ENCODE measurements around the gene GDI2. TPM values are rescaled to one million over a fixed set of nuclear protein-coding genes. Genes with fewer than 3 reads are reported as not detected.
"Not testable (repeated sequence)": the region's sequence is repeated elsewhere in the genome, so short reads cannot be mapped to it uniquely, and the experiment has no call there.

Gene GDI2
- total and polyA plus RNA-seq, 2 experiments from 2014 or later = 182 to 218 TPM

DNA sequence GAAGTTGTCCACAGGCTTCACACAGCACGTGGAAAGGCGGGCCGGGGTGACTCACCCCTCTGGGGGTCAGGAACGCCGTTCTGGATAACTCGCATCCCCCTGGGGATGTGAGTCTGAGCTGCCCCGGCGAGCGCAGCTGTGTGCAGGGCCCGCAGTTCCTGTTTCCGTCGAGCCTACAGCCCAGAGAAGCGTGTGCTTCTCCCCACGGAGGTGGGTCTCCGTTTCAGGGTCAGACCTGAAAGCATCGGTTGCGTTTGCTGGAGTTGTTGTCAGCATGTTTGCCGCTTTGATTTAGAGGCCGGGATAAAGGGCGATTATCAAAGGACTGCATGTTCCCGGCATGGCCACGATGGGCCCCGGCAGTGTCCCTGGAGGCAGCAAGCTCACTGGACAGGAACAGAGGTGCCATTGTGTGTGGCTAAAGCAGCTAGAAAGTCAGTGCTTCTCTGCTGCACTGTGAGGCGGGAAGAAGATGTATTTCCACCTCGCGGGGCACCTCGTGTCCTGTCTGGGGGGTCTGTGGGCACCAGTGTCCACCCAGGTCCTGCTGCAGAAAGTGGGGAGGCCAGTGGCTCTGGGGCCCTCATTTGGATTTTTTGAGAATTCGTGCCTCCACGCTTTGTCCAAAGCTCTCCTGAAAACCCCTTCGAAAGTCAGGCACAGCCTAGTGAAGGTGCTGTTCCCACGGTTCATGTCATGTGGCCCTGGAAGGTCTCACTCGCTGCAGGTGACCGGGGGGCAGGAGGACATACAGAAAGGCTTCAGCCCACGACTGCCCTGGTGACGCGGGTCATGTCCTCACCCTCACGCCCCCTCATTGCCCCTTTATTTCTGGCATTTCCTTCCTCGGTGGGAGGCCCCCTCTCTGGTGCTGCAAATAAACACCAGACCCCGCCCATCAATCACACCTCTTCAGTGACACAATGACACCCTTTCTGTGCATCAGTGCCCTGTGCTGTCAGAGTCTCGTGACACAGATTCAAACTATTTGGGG is 27.4 kb upstream of the GDI2 start:
- DNase-seq (ENCODE audit: low read depth in 1 of 2, low spot score in 1 of 2) = peak; percentile 39 to 78
- H3K36me3 ChIP-seq = no peaks in the 10 kb centered on the region
- peaks cover 21% of the 10 kb centered on the region for H3K4me1 ChIP-seq (ENCODE audit: low read depth)
- H3K27ac ChIP-seq = peak overlapping the region; percentile 64
- H3K27me3 ChIP-seq = no peaks in the 10 kb centered on the region
- H3K9me3 ChIP-seq (ENCODE audit: low read depth) = no peaks in the 10 kb centered on the region
- H3K4me3 ChIP-seq = no peak overlapping the region
- TF ChIP-seq, protein P1, sequence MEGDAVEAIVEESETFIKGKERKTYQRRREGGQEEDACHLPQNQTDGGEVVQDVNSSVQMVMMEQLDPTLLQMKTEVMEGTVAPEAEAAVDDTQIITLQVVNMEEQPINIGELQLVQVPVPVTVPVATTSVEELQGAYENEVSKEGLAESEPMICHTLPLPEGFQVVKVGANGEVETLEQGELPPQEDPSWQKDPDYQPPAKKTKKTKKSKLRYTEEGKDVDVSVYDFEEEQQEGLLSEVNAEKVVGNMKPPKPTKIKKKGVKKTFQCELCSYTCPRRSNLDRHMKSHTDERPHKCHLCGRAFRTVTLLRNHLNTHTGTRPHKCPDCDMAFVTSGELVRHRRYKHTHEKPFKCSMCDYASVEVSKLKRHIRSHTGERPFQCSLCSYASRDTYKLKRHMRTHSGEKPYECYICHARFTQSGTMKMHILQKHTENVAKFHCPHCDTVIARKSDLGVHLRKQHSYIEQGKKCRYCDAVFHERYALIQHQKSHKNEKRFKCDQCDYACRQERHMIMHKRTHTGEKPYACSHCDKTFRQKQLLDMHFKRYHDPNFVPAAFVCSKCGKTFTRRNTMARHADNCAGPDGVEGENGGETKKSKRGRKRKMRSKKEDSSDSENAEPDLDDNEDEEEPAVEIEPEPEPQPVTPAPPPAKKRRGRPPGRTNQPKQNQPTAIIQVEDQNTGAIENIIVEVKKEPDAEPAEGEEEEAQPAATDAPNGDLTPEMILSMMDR (IDR thresholded peaks at IDR 0.05; ENCODE audit: low read depth, low read length) = no peak

DNA sequence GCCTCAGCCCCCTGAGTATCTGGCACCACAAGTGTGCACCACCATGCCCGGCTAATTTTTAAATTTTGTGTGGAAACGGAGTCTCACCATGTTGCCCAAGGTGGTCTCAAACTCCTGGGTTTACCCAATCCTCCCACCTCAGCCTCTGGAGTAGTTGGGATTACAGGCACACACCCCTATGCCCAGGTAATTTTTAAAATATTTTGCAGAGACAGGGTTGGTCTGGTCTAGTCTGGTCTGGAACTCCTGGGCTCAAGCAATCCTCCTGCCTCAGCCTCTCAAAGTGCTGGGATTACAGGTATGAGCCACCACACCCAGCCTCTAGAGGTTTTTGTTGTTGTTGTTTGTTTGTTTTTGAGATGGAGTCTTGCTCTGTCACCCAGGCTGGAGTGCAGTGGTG is 22.9 kb upstream of the GDI2 start:
- not testable (repeated sequence) for H3K4me3 ChIP-seq; H3K36me3 ChIP-seq; DNase-seq (ENCODE audit: low read depth in 1 of 2, low spot score in 1 of 2); H3K9me3 ChIP-seq (ENCODE audit: low read depth); H3K27me3 ChIP-seq; H3K27ac ChIP-seq
- H3K4me1 ChIP-seq (ENCODE audit: low read depth) = peaks cover 18% of the 10 kb centered on the region

DNA sequence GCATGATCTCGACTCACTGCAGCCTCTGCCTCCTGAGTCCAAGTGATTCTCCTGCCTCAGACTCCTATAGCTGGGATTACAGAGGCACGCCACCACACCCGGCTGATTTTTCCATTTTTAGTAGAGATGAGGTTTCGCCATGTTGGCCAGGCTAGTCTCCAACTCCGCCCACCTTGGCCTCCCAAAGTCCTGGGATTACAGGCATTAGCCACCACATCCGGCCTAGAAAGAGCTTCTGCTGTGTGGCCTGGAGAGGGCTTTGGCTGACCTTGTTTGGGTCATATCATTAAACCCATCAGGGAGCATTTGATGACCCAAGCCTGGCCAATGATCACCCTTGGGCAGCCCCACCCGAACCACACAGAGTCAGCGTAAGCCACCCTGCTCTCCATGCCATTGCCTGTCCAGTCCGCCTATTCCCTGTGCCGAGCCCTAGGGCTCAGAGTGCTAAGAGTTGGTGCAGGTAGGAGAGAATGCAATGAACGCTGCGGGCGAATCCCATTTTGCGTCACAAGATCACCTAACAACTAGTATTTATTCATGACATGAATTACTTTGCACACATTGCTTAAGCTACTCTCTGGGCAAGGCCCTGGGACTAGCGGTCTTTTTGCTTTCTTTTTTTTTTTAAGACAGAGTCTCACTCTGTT is 22.3 kb upstream of the GDI2 start:
- Histone ChIP-seq H3K4me1 (ENCODE audit: low read depth) (peaks cover 12% of the 10 kb centered on the region), H3K4me3 (no peak overlapping the region), H3K27me3 (no peaks in the 10 kb centered on the region), H3K9me3 (ENCODE audit: low read depth) (no peaks in the 10 kb centered on the region), H3K27ac (no peak overlapping the region), H3K36me3 (no peaks in the 10 kb centered on the region)
- TF ChIP-seq, protein P1 (IDR thresholded peaks at IDR 0.05; ENCODE audit: low read depth, low read length) = no peak
- no peak for DNase-seq (ENCODE audit: low read depth in 1 of 2, low spot score in 1 of 2)

DNA sequence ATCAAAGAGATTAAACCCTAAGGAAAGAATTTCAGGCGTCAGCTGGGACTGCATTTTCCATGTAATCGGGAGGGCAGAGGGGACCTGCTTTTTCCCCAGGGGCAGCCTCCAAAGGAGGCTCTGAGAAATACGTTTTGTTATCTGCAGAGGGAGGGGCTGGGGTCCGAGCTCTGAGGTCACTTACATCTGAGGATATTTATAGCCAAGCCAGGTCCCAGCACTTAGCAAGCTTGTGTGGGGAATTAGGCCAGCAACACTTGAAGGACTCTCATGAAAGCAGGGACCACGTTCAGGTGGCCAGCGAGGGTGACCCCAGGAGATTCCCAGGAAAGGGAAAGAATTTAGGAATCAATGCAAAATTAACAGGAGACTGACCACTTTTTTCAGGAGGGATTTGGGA is 20.6 kb upstream of the GDI2 start:
- H3K27ac ChIP-seq = peak overlapping the region; percentile 71

DNA sequence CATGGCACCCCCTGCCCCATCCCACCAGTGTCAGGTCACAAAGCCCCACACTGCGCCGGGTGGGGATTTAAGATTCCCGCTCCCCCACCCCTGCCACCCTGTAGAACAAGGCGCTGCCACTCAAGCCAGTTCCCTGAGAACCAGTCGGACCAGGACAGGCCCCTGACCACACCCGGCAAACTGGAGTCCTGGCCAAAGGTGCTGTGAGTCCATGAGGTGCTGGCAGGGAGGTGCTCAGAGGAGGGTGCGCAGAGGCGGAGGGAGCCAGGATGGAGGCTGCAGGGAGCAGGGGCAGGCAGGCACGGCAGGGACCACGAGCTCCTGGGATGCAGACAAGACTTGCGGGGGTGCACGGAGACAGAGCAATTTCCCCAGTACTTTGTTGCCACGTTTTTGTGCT is 19.7 kb upstream of the GDI2 start:
- Histone ChIP-seq H3K27ac (peak overlapping the region; percentile 16), H3K4me1 (ENCODE audit: low read depth) (peaks cover 17% of the 10 kb centered on the region), H3K9me3 (ENCODE audit: low read depth) (no peaks in the 10 kb centered on the region), H3K27me3 (no peaks in the 10 kb centered on the region), H3K4me3 (no peak overlapping the region), H3K36me3 (no peaks in the 10 kb centered on the region)
- DNase-seq (ENCODE audit: low read depth in 1 of 2, low spot score in 1 of 2) = no peak
- TF ChIP-seq, protein P1 (IDR thresholded peaks at IDR 0.05; ENCODE audit: low read depth, low read length) = no peak

More for the DNA sequence above, 20.6 kb upstream of the GDI2 start:
- DNase-seq (ENCODE audit: low read depth in 1 of 2, low spot score in 1 of 2) = peak in 1 of 2 donors; percentile 86
- H3K36me3 ChIP-seq = no peaks in the 10 kb centered on the region
- H3K4me1 ChIP-seq (ENCODE audit: low read depth) = peaks cover 16% of the 10 kb centered on the region
- H3K9me3 ChIP-seq (ENCODE audit: low read depth) = no peaks in the 10 kb centered on the region
- no peak overlapping the region for H3K4me3 ChIP-seq
- TF ChIP-seq, protein P1 (IDR thresholded peaks at IDR 0.05; ENCODE audit: low read depth, low read length) = no peak
- H3K27me3 ChIP-seq = no peaks in the 10 kb centered on the region

DNA sequence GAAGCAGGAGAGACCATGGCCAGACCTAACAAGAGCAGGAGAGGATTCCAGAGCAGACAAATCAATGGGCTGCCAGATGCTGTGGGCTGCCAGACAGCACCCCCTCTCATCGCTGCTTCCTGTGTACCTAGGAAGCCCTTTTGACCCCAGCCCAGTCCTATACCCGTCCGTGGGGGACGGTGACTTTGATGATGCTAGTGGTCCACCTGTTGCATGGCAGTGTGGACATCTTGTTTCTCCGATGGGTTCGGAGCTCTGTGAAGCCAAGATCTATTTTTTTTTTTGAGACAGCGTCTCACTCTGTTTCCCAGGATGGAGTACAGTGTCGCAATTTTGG is 18.2 kb upstream of the GDI2 start:
- Histone ChIP-seq H3K27me3 (no peaks in the 10 kb centered on the region), H3K4me3 (no peak overlapping the region), H3K4me1 (ENCODE audit: low read depth) (peaks cover 17% of the 10 kb centered on the region), H3K27ac (peak overlapping the region; percentile 17), H3K36me3 (no peaks in the 10 kb centered on the region), H3K9me3 (ENCODE audit: low read depth) (no peaks in the 10 kb centered on the region)
- no peak for DNase-seq (ENCODE audit: low read depth in 1 of 2, low spot score in 1 of 2)
- TF ChIP-seq, protein P1 (IDR thresholded peaks at IDR 0.05; ENCODE audit: low read depth, low read length) = no peak

All from cardiac muscle cell (in vitro differentiated cells and primary cell).